ENCODE data around the gene MAP3K5. TPM values are rescaled to one million over a fixed set of nuclear protein-coding genes. Genes with fewer than 3 reads are reported as not detected.

The MAP3K5 gene
- total RNA-seq, 1 donor from 2014 or later: 24.4 TPM

DNA sequence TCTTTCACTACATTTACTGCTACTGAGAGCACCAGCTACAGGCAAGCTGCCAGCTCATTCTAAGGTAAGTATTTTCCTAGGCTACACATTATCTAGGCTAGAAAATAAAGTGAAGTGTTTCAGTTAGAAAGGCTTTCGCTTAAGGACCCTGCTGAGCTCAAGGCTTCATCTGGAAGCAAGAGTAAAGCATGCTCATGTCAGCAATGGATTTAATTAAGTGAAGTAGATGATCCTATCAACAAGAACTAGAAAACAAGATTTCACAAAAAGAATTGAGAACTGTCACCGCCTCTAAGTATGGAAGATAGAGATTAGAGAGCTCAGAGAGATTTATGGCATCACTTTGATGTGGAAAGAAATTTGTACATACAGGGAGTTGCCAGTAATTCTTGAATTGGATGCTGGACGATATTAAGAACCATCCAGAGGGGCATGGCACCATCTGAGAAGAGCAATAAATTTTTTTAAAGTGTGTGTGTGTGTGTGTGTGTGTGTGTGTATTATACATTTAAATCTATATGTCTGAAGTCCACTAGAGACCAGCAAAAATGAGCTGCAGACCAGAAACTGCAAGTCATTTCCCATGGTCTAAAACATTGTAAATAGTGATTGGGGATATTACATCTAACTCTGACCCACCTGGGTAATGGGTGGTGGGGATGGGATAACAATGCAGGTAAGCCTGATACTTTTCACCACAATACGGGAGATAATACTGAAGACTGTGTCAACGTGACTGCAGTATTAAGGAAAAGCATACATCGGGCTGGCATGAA, 136.8 kb downstream of the MAP3K5 start:
- DNase-seq (ENCODE audit: low spot score): no peak

- DNase-seq (ENCODE audit: low spot score): no peak
Observed at GRCh38 chr6:136654086-136654485, 138.2 kb downstream of the MAP3K5 start.

GRCh38 chr6:136652656-136653055, 139.6 kb downstream of the MAP3K5 start:
- DNase-seq (ENCODE audit: low spot score): no peak

DNA sequence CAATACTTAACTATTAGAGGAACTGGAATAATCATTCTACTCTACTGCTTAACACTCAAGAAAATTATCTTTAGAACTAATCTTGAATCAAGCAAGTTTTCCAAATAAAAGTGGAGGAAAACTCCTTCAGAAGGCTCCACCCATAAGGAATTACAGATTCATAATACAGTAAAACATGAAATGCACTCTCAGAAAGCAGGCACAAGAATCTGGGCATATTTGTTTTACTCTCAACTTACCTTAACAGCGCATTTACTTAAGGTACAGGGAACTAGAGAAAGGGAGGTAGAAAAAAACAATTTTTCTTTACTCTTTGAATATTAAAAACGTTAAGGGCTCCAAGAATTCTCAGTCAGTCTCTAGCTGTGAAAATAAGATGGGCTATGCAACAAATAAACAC, 140.3 kb downstream of the MAP3K5 start:
- no peak for DNase-seq (ENCODE audit: low spot score)

DNA sequence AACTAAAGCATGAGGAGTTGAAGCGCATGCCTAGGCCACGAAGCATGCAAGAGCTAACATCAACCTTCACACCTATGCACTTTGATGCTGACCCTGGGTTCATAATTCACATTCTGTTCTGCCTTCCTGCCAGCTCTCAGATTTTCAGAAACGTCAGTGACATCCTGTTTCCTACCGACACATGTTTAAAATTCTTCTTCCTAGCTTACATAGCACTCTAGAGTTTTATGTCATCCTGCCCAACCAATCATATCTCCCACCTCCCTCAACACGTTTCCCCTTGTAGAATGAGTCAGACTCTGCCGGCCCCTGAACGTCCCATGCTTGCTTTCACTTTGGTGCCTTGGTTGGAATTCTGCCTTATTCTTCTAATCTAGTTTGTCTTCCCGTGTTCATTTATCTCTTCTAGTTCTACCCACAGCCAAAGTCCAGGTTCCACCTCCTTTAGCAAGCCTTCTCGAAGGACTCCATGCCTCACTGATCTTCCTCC, 144.9 kb downstream of the MAP3K5 start:
- DNase-seq (ENCODE audit: low spot score): no peak

DNA sequence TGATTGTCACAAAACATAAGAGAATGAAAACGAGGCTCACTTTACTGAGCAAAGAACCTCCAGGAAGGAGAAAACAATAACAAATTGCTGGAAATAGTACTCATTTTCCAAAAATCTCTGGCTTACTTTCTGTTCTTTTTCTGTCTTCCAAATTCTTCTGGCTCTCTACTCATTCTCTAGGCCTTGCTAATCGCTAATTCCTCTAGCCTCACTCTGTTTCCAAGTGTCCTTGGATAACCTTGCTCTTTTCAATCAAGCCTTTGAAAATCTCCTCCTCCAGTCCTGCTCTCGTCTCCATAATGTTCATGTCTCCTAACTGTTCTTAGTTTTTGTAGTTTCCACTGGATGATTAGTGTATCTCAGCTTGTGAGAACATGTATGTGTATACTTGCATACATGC, 145.9 kb downstream of the MAP3K5 start:
- no peak for DNase-seq (ENCODE audit: low spot score)

GRCh38 chr6:136644597-136644952, 147.7 kb downstream of the MAP3K5 start:
- DNase-seq (ENCODE audit: low spot score): no peak

GRCh38 chr6:136643850-136644596, 148.3 kb downstream of the MAP3K5 start:
- DNase-seq (ENCODE audit: low spot score): no peak

GRCh38 chr6:136641873-136642465, 150.3 kb downstream of the MAP3K5 start:
- no peak for DNase-seq (ENCODE audit: low spot score)

DNA sequence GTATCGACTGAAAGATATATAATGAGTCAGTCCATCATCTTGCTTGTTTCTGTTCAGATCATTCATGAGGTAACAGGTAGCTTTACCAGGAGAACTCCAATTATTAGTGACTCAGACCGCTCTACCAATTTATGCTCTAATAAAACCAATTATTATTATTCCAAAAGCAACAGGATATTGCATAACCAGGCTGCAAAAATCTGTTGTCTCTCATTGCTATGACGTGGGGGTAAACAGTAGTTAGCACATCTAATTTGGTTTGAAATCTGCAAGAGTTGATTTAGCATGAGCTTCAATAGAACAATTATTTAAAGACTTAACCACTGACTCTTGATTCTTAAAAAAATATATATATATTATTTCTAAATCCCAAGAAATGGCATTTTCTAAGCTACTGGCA, 151.1 kb downstream of the MAP3K5 start:
- DNase-seq (ENCODE audit: low spot score): no peak

DNA sequence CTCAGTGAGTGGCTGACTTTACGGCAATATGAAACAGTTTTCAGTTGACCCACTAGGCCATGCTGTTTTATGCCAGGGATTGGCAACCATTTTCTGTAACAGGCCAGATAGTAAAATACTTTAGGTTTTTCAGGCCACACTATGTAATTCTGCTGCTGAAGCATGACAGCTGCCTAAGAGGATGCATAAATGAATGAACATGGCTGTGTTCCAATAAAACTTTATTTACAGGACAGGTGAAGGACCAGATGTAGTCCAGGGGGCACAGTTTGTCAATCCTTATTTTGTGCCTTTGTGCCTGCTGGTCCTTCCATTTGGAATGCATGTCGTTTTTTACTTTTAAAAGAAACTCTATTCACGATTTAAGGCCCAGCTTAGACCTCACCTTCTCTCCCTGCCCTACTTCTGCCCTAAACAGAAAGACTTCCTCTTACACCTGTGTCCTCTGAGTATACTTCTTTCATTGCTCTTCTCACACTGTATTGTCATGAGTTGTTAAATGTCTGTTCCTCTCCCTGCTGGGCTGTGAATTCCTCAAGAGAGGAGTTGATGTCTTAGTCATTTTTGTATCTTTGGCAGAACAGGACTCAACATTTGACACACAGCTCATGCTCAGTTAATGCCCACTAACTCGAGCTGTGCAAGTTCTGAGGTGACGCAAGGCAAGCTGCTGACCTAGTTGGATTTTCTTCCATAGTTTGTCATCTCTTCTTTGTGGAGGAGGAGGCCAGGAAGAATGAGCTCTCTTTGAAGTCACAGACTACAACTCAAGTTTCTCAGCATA, 152.0 kb downstream of the MAP3K5 start:
- DNase-seq (ENCODE audit: low spot score): no peak

DNA sequence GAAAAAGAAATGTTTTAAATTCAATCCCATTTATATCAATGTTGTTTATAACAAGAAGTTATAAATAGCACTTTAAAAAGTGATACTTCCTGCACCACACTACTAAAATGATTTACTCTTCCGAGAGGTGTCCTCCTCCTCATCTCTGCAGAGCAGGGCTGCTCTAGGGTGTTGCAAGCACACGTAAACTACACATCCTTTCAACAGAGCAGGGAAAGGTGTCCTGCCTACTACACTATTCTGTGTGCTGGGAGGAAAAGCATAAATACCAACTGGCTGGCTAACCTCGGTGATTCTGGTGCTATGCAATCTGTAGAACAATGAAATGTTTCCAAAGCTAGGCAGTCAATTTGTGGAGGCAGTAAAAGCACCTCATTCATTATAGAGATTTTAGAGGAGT, 152.6 kb downstream of the MAP3K5 start:
- no peak for DNase-seq (ENCODE audit: low spot score)

GRCh38 chr6:136635615-136636014, 156.7 kb downstream of the MAP3K5 start:
- DNase-seq (ENCODE audit: low spot score): no peak

GRCh38 chr6:136633355-136633754, 158.9 kb downstream of the MAP3K5 start:
- no peak for DNase-seq (ENCODE audit: low spot score)

GRCh38 chr6:136628996-136629395, 163.3 kb downstream of the MAP3K5 start:
- DNase-seq (ENCODE audit: low spot score): no peak

GRCh38 chr6:136627191-136627590, 165.1 kb downstream of the MAP3K5 start:
- DNase-seq (ENCODE audit: low spot score): no peak

- no peak for DNase-seq (ENCODE audit: low spot score)
Observed at GRCh38 chr6:136625293-136625692, 167.0 kb downstream of the MAP3K5 start.

- no peak for DNase-seq (ENCODE audit: low spot score)
Observed at GRCh38 chr6:136624347-136624746, 167.9 kb downstream of the MAP3K5 start.

GRCh38 chr6:136618086-136618485, 174.2 kb downstream of the MAP3K5 start:
- no peak for DNase-seq (ENCODE audit: low spot score)

DNA sequence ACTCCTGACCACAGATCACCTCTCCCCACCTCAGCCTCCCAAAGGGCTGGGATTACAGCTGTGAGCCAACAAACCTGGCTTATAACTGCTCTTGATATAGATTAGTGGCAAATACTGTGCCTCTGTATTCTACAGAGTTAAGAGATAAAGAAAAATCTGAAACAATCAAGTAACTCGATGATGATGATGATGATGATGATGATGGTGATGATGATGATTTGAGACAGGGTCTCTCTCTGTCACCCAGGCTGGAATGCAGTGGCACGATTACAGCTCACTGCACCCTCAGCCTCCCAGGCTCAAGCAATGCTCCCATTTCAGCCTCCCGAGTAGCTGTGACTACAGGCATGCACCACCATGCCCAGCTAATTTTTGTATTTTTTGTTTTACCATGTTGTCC, 175.8 kb downstream of the MAP3K5 start:
- DNase-seq (ENCODE audit: low spot score): no peak

DNA sequence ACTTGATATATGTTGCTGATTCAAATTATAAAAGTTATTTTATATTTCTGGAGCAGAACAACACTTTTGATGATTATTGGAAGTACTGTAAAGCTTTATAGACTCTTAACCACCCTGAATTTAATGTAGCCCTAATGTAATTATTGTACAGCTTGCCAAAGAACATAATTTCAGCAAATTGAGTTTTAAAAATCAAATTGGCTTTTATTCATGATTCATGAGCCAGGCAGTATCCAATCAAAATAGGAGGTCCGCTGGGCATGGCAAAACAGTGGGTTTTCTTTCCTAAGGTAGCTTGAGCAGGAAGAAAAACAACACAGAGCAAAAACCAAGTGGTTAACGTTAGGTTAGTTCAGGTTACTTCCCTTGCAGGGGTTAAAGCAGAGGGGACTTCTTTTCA, 177.3 kb downstream of the MAP3K5 start:
- DNase-seq (ENCODE audit: low spot score): no peak

GRCh38 chr6:136614350-136614749, 177.9 kb downstream of the MAP3K5 start:
- no peak for DNase-seq (ENCODE audit: low spot score)

Measured in mesenteric fat pad (tissue), 1 donor.